ENCODE results near the gene RGL3.

DNA sequence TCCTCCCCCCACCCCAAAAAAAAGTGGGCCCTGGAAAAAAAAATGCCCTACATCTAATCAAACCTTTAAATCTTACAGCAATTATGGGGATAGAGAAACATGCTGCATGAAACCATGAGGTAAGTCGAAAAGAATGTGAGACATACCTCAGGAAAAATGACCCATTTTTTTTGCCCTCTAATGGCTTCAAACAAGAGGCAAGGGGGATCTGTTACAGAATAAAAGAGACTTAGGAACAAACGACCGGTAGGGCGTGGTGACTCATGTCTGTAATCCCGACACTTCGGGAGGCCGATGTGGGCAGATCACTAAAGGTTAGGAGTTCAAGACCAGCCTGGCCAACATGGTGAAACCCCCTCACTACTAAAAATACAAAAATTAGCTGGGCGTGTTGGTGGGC lies 8.4 kb downstream of the RGL3 start:
- TF ChIP-seq CTCF (IDR thresholded peaks at IDR 0.05) (no peak), POLR2A (IDR thresholded peaks at IDR 0.05) (no peak)

Measured in right lobe of liver (tissue), 4 donors.